GM12872 (cell line): ENCODE results near the gene SORCS2.

ENCODE experiments used
- CTCF ChIP-seq: IDR thresholded peaks from 3 replicates; pipeline ENCODE4 v1.5.1; 2011; ENCODE audit warnings: low read depth, mild to moderate bottlenecking, low read length, moderate library complexity; ENCODE audit not compliant: insufficient read depth

The SORCS2 gene

GRCh38 chr4:7687796-7688195, 495.5 kb downstream of the SORCS2 start:
- no peak for TF ChIP-seq CTCF

GRCh38 chr4:7689773-7690693, 497.7 kb downstream of the SORCS2 start:
- TF ChIP-seq CTCF: no peak

- no peak for TF ChIP-seq CTCF
Observed at GRCh38 chr4:7691061-7691460, 498.7 kb downstream of the SORCS2 start.

GRCh38 chr4:7691982-7692381, 499.6 kb downstream of the SORCS2 start:
- TF ChIP-seq CTCF: no peak

GRCh38 chr4:7692451-7693236, 500.3 kb downstream of the SORCS2 start:
- no peak for TF ChIP-seq CTCF

GRCh38 chr4:7693237-7693608, 500.9 kb downstream of the SORCS2 start:
- TF ChIP-seq CTCF: no peak

GRCh38 chr4:7693711-7694110, 501.4 kb downstream of the SORCS2 start:
- no peak for TF ChIP-seq CTCF
